Small intestine (tissue), 7 donors: ENCODE data around the gene REN. TPM values are rescaled to one million over a fixed set of nuclear protein-coding genes. Genes with fewer than 3 reads are reported as not detected.

Source experiments
- DNase-seq, 2 donors: peaks; one replicate each; pipeline versions ENCODE4 v3.0.0 to v3.0.0-alpha.2; 2013
- FAIRE-seq: peaks from 2 replicates; lab custom pipeline; 2012; peaks lifted over from hg19 to GRCh38; lab: Jason Lieb, UNC
- H3K27ac ChIP-seq, 3 donors: one replicate each; pipeline ENCODE4 v1.5.1; 2013; ENCODE audit warnings: low read length in 2 of 3, mild to moderate bottlenecking in 2 of 3, control low read depth in 1 of 3, inconsistent platforms in 1 of 3, low read depth in 1 of 3, moderate library complexity in 1 of 3
- H3K27me3 ChIP-seq, 3 donors: one replicate each; pipeline ENCODE4 v1.6.1; 2013; ENCODE audit warnings: low read length in 3 of 3, inconsistent platforms in 1 of 3; ENCODE audit not compliant: control insufficient read depth in 3 of 3, insufficient read depth in 3 of 3
- H3K36me3 ChIP-seq, 3 donors: one replicate each; pipeline ENCODE4 v1.6.1; 2013; ENCODE audit warnings: low read length in 3 of 3, inconsistent platforms in 1 of 3, low read depth in 1 of 3, mild to moderate bottlenecking in 1 of 3, moderate library complexity in 1 of 3; ENCODE audit not compliant: control insufficient read depth in 3 of 3, insufficient read depth in 2 of 3
- H3K4me1 ChIP-seq, 3 donors: one replicate each; pipeline ENCODE4 v1.6.1; 2013; ENCODE audit warnings: low read length in 2 of 3, inconsistent platforms in 1 of 3, low read depth in 1 of 3, mild to moderate bottlenecking in 1 of 3, moderate library complexity in 1 of 3; ENCODE audit not compliant: control insufficient read depth in 3 of 3, insufficient read depth in 2 of 3
- H3K4me3 ChIP-seq, 3 donors: one replicate each; pipeline ENCODE4 v1.5.1; 2013; ENCODE audit warnings: low read length in 3 of 3, control low read depth in 1 of 3, inconsistent platforms in 1 of 3, low read depth in 1 of 3, mild to moderate bottlenecking in 1 of 3, moderate library complexity in 1 of 3
- H3K9me3 ChIP-seq, 2 donors: one replicate each; pipeline ENCODE4 v1.6.1; 2013; ENCODE audit warnings: low read depth in 1 of 2, low read length in 1 of 2; ENCODE audit not compliant: control insufficient read depth in 2 of 2, insufficient read depth in 1 of 2
- WGBS, 3 donors: extraction: QIAGEN DNeasy Blood & Tissue Kit; methylation state at CpG; one replicate each; pipeline ENCODE4 v1.1.7; 2013; 5-methylcytosine and 5-hydroxymethylcytosine counted together
- polyA plus RNA-seq, 4 donors: library from polyadenylated mRNA; stranded (reverse) in 3 of 4; unstranded in 1 of 4; fragments of 200-250 nt in 3 of 4; fragments of 120-200 nt in 1 of 4; gene quantifications; one replicate each; pipeline versions ENCODE4 v1.2.1 to v1.2.3, GENCODE V29; 2013
- donor health status: healthy with polysubstance abuse.
- donor health status: control.
- donor health status: control.
- donor health status: Bipolar disorder and iron deficiency.
- donor health status: healthy.

Gene REN
- polyA plus RNA-seq, 4 donors, result 0.04 to 418 TPM; not detected in 2

DNA sequence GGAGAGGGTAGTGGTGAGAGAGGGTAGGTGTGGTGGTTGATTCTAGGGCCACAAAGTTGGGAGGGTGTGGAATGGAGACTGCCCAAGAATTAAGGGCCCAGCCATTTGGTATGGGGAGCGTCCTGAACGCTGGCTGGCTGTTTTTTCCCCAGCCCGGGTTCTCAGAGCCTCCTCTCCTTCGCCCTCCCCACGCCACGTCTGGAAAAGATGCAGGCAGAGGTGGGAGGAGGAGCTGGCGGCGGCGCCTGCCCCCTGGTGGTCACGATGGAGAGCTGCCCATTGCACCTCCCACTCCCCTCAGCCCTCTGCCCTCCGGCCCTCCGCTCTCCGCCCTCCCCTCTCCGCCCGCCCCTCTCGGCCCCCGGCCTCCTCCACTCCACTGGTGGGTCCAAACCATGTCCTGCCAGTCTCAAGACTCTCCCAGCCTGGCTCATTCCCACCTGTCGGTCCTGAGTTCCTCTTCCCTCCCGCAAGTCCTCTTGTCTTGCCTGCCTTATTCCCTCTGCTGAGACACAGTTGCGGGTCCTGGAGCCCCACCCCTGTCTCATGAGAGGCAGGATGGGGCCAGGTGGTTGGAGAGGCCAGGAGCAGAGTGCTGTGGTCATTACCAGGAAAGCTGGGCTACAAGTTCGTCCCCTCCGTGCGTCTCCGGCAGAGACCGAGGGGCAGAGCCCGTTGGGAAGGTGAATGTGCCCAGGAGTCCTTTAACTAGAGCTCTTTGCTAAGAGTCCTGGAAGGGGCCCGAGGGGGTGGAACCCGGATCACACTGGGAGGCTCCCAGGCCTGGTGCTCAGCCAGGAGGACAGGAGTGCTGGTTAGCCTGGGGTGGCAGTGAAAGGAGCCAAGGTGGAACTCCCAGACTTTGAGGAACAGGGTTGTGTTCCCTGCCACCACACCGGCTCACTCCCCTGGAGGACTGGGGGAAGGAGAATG lies 36.9 kb downstream of the REN start:
- Histone ChIP-seq H3K4me1 (peaks cover 0 to 19% (median 3%) of the 10 kb centered on the region in 3 donors), H3K4me3 (peak overlapping the region in 1 of 3 donors; percentile 39), H3K36me3 (peaks cover 0 to 56% (median 4%) of the 10 kb centered on the region in 3 donors), H3K27me3 (no peaks in the 10 kb centered on the region), H3K27ac (no peak overlapping the region), H3K9me3 (no peaks in the 10 kb centered on the region)
- no peak for FAIRE-seq
- WGBS, 3 donors, result 2 to 22% (median 11%) methylated on average over 22 to 29 of the region's 29 CpGs
- DNase-seq, result peak; percentile 62 to 87

- DNase-seq (no peak), FAIRE-seq (no peak)
- H3K9me3 ChIP-seq, result no peaks in the 10 kb centered on the region
- peaks cover 0 to 57% (median 4%) of the 10 kb centered on the region in 3 donors for H3K36me3 ChIP-seq
- no peak overlapping the region for H3K27ac ChIP-seq
- no peak overlapping the region for H3K4me3 ChIP-seq
- 73 to 86% (median 80%) methylated on average over 4 of the region's 4 CpGs for WGBS, 3 donors
- H3K27me3 ChIP-seq, result no peaks in the 10 kb centered on the region
- peaks cover 0 to 19% (median 3%) of the 10 kb centered on the region in 3 donors for H3K4me1 ChIP-seq
Measured at GRCh38 chr1:204128464-204128963, 37.6 kb downstream of the REN start.

DNA sequence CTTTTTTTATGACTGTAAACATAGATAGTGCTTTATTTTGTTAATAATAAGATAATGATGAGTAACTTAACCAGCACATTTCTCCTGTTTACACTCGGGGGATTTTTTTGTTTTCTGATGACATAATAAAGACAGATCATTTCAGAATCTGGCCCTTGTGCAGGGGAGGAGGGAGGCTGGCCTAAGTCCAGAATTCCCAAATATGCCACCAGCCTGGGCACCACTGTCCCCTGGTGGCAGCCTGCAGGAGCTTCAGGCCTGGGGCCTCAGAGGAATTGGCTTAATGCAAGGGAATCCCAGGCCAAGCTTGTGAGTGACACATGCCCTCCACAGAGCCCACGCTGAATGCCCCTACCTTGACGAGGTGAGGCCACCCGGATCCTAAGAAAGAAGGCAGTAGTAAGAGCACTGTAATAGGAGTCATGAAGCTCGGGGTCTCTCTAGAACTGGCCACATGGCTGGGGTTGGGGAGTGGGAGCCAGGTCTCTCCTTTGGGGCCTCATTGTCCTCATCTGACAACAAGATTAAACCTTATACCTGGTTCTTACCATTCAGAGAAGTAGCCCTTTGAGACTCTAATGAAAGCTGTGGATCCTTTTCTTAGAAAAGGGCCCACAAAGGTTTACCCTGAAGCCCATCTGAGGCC lies 38.4 kb downstream of the REN start:
- H3K4me3 ChIP-seq, result no peak overlapping the region
- FAIRE-seq (no peak), DNase-seq (peak; percentile 50 to 66)
- H3K4me1 ChIP-seq, result peaks cover 0 to 19% (median 3%) of the 10 kb centered on the region in 3 donors
- 29 to 46% (median 32%) methylated on average over 5 of the region's 5 CpGs for WGBS, 3 donors
- no peaks in the 10 kb centered on the region for H3K9me3 ChIP-seq
- H3K36me3 ChIP-seq, result peaks cover 4 to 65% (median 8%) of the 10 kb centered on the region in 3 donors
- H3K27me3 ChIP-seq, result no peaks in the 10 kb centered on the region
- H3K27ac ChIP-seq, result no peak overlapping the region

- FAIRE-seq, result no peak
- no peak overlapping the region for H3K27ac ChIP-seq
- WGBS, 3 donors, result 45 to 55% (median 54%) methylated on average over 7 of the region's 7 CpGs
Measured at GRCh38 chr1:204126956-204127355, 39.2 kb downstream of the REN start.

GRCh38 chr1:204126386-204126785 lies 39.8 kb downstream of the REN start:
- no peak overlapping the region for H3K27ac ChIP-seq
- H3K9me3 ChIP-seq, result no peaks in the 10 kb centered on the region
- H3K4me1 ChIP-seq, result peaks cover 0 to 19% (median 3%) of the 10 kb centered on the region in 3 donors
- H3K36me3 ChIP-seq, result peaks cover 4 to 71% (median 8%) of the 10 kb centered on the region in 3 donors
- no peak overlapping the region for H3K4me3 ChIP-seq
- H3K27me3 ChIP-seq, result no peaks in the 10 kb centered on the region
- no peak for DNase-seq
- no peak for FAIRE-seq
- 67 to 74% (median 68%) methylated on average over 8 of the region's 8 CpGs for WGBS, 3 donors

More at GRCh38 chr1:204126956-204127355, 39.2 kb downstream of the REN start:
- H3K36me3 ChIP-seq, result peaks cover 4 to 71% (median 8%) of the 10 kb centered on the region in 3 donors
- peaks cover 0 to 19% (median 3%) of the 10 kb centered on the region in 3 donors for H3K4me1 ChIP-seq
- no peak for DNase-seq
- H3K9me3 ChIP-seq, result no peaks in the 10 kb centered on the region
- H3K27me3 ChIP-seq, result no peaks in the 10 kb centered on the region
- no peak overlapping the region for H3K4me3 ChIP-seq

GRCh38 chr1:204125759-204126351 lies 40.3 kb downstream of the REN start:
- Histone ChIP-seq H3K27me3 (no peaks in the 10 kb centered on the region), H3K4me3 (no peak overlapping the region), H3K27ac (no peak overlapping the region), H3K4me1 (peaks cover 0 to 19% (median 3%) of the 10 kb centered on the region in 3 donors), H3K9me3 (no peaks in the 10 kb centered on the region), H3K36me3 (peaks cover 4 to 67% (median 8%) of the 10 kb centered on the region in 3 donors)
- DNase-seq (no peak), FAIRE-seq (no peak)
- 88 to 94% (median 90%) methylated on average over 18 of the region's 18 CpGs for whole genome bisulfite sequencing, 3 donors

GRCh38 chr1:204124639-204125038 lies 41.5 kb downstream of the REN start:
- no peak overlapping the region for H3K4me3 ChIP-seq
- H3K27ac ChIP-seq, result no peak overlapping the region
- H3K9me3 ChIP-seq, result no peaks in the 10 kb centered on the region
- WGBS, 3 donors, result 91 to 93% (median 93%) methylated on average over 22 of the region's 22 CpGs
- H3K36me3 ChIP-seq, result peaks cover 4 to 69% (median 8%) of the 10 kb centered on the region in 3 donors
- H3K27me3 ChIP-seq, result no peaks in the 10 kb centered on the region
- DNase-seq (no peak), FAIRE-seq (no peak)
- peaks cover 0 to 10% (median 3%) of the 10 kb centered on the region in 3 donors for H3K4me1 ChIP-seq

DNA sequence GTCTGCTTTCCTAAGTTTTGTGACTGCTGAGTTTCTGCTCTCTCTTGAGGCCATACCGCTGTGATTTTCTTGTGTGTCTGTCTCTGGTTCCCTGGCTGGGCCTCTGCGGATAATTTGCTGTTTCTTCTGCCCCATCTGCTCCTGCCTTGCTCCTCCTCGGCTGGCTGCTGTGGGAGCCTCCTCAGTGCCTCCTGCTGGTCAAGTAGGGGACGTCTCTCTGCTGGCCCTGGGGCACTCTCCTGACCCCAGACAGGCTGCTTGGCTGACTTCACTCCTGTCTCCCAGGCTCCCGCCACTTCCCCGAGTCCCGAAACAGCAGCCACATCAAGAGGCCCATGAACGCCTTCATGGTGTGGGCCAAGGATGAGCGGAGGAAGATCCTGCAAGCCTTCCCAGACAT lies 42.8 kb downstream of the REN start:
- H3K4me1 ChIP-seq, result no peaks in the 10 kb centered on the region
- peaks cover 7 to 80% (median 8%) of the 10 kb centered on the region in 3 donors for H3K36me3 ChIP-seq
- 73 to 78% (median 77%) methylated on average over 9 of the region's 9 CpGs for WGBS, 3 donors
- no peaks in the 10 kb centered on the region for H3K27me3 ChIP-seq
- no peak overlapping the region for H3K27ac ChIP-seq
- DNase-seq (peak in 1 of 2 donors; percentile 31), FAIRE-seq (no peak)
- no peak overlapping the region for H3K4me3 ChIP-seq
- H3K9me3 ChIP-seq, result no peaks in the 10 kb centered on the region
